Mesenteric fat pad (tissue), 1 donor: ENCODE data around the gene TMEM147. TPM values are rescaled to one million over a fixed set of nuclear protein-coding genes. Genes with fewer than 3 reads are reported as not detected.

Experiments used
- total RNA-seq: library from RNA; stranded (reverse); fragmentation: NEBNext Ultra II Directional; extraction: Animal tissue kit (Norgen Biotek cat#: 25700); gene quantifications from one replicate; pipeline ENCODE4 v1.2.1, GENCODE V29; 2021
- donor health status: DM: yes; HTN: yes; CAD: no.

The TMEM147 gene
- total RNA-seq, 1 donor from 2014 or later, result 86.8 TPM

Other genes starting within 250 kb of the TMEM147 start
- 1.3 TPM for gene CD22, start 216.4 kb upstream of the TMEM147 start, total RNA-seq
- not detected for gene FFAR1, start 197.7 kb upstream of the TMEM147 start, total RNA-seq
- gene FFAR3, start 187.2 kb upstream of the TMEM147 start, total RNA-seq, result 1.4 TPM
- gene GPR42, start 174.6 kb upstream of the TMEM147 start, total RNA-seq, result 0.87 TPM
- gene FFAR2, start 97.4 kb upstream of the TMEM147 start, total RNA-seq, result 2.4 TPM
- gene KRTDAP, start 55.2 kb upstream of the TMEM147 start, total RNA-seq, result not detected
- gene DMKN, start 32.0 kb upstream of the TMEM147 start, total RNA-seq, result 3.1 TPM
- gene SBSN, start 17.3 kb upstream of the TMEM147 start, total RNA-seq, result not detected
- gene GAPDHS, start 12.2 kb upstream of the TMEM147 start, total RNA-seq, result not detected
- gene ATP4A, start 18.0 kb downstream of the TMEM147 start, total RNA-seq, result not detected
- not detected for gene PMIS2, start 40.5 kb downstream of the TMEM147 start, total RNA-seq
- 6.4 TPM for gene HAUS5, start 67.1 kb downstream of the TMEM147 start, total RNA-seq
- 63.9 TPM for gene RBM42, start 83.4 kb downstream of the TMEM147 start, total RNA-seq
- gene ETV2, start 96.1 kb downstream of the TMEM147 start, total RNA-seq, result 0.74 TPM
- gene COX6B1, start 102.7 kb downstream of the TMEM147 start, total RNA-seq, result 362 TPM
- 0.45 TPM for gene UPK1A, start 120.9 kb downstream of the TMEM147 start, total RNA-seq
- not detected for gene ZBTB32, start 158.9 kb downstream of the TMEM147 start, total RNA-seq
- gene KMT2B, start 172.4 kb downstream of the TMEM147 start, total RNA-seq, result 33.5 TPM
- 10.8 TPM for gene IGFLR1, start 196.8 kb downstream of the TMEM147 start, total RNA-seq
- gene U2AF1L4, start 199.8 kb downstream of the TMEM147 start, total RNA-seq, result 12.8 TPM
- 66.8 TPM for gene PSENEN, start 200.0 kb downstream of the TMEM147 start, total RNA-seq
- 12.9 TPM for gene LIN37, start 202.9 kb downstream of the TMEM147 start, total RNA-seq
- gene HSPB6, start 211.4 kb downstream of the TMEM147 start, total RNA-seq, result 506 TPM
- 16.6 TPM for gene PROSER3, start 212.6 kb downstream of the TMEM147 start, total RNA-seq
- 2.7 TPM for gene ARHGAP33, start 229.9 kb downstream of the TMEM147 start, total RNA-seq